A549 (cell line): ENCODE measurements around the gene C19orf67.

ENCODE experiments used
- CEBPB ChIP-seq, 2 experiments: fragments of >200 bp in 1 of 2; sonication (Bioruptor Twin) in 1 of 2; formaldehyde crosslinking in 1 of 2; IDR thresholded peaks; 2 replicates each; pipeline ENCODE4 v1.6.1; 2012 to 2016
- MAFK ChIP-seq: fragments of 450-650 bp; IDR thresholded peaks from 2 replicates; pipeline ENCODE4 v1.6.1; 2014; ENCODE audit not compliant: partially characterized antibody
- NR3C1 ChIP-seq: fragments of >200 bp; sonication (Bioruptor Twin); formaldehyde crosslinking; IDR thresholded peaks from 3 replicates; pipeline ENCODE4 v1.6.1; 2017
- SREBF2 ChIP-seq: fragments of 450-650 bp; IDR thresholded peaks from 2 replicates; pipeline ENCODE4 v1.6.1; 2014; ENCODE audit warnings: mild to moderate bottlenecking, moderate library complexity
- TF ChIP-seq, protein P1 (sequence below): fragments of >200 bp; sonication (Bioruptor Twin); formaldehyde crosslinking; IDR thresholded peaks from 3 replicates; pipeline ENCODE4 v1.6.1; 2016
- TF ChIP-seq, protein P2 (sequence below): fragments of >200 bp; sonication (Bioruptor Twin); formaldehyde crosslinking; IDR thresholded peaks from 3 replicates; pipeline ENCODE4 v1.5.1; 2016

DNA sequence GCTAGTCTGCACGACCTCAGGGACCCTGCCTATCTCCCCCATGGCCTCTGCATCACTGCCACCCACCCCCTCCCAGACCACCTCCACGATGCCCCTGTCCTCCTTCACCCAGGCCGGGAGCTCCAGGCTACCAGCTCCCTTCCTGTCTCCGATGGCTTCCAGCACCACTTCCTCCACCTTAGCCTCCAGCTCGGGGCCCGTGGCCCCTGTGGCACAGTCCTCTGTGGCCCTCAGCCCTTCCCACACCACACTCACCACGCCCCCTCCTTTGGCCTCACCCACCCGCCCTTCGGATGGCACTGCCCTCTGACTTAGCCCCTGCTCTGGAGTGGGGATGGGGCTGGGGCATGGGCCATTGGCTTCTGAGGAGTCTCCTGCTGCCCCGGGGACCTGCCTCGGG lies 30.9 kb downstream of the C19orf67 start:
- TF ChIP-seq NR3C1 (no peak), CEBPB (IDR thresholded peaks at IDR 0.05) (no peak), MAFK (no peak), SREBF2 (no peak)
- TF ChIP-seq, protein P1, sequence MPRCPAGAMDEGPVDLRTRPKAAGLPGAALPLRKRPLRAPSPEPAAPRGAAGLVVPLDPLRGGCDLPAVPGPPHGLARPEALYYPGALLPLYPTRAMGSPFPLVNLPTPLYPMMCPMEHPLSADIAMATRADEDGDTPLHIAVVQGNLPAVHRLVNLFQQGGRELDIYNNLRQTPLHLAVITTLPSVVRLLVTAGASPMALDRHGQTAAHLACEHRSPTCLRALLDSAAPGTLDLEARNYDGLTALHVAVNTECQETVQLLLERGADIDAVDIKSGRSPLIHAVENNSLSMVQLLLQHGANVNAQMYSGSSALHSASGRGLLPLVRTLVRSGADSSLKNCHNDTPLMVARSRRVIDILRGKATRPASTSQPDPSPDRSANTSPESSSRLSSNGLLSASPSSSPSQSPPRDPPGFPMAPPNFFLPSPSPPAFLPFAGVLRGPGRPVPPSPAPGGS = no peak
- TF ChIP-seq, protein P2, sequence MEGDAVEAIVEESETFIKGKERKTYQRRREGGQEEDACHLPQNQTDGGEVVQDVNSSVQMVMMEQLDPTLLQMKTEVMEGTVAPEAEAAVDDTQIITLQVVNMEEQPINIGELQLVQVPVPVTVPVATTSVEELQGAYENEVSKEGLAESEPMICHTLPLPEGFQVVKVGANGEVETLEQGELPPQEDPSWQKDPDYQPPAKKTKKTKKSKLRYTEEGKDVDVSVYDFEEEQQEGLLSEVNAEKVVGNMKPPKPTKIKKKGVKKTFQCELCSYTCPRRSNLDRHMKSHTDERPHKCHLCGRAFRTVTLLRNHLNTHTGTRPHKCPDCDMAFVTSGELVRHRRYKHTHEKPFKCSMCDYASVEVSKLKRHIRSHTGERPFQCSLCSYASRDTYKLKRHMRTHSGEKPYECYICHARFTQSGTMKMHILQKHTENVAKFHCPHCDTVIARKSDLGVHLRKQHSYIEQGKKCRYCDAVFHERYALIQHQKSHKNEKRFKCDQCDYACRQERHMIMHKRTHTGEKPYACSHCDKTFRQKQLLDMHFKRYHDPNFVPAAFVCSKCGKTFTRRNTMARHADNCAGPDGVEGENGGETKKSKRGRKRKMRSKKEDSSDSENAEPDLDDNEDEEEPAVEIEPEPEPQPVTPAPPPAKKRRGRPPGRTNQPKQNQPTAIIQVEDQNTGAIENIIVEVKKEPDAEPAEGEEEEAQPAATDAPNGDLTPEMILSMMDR = no peak
